ENCODE results near the gene DZIP1L.

GRCh38 chr3:138059261-138059660 lies 56.1 kb downstream of the DZIP1L start:
- TF ChIP-seq EZH2 (IDR thresholded peaks at IDR 0.05; ENCODE audit: borderline replicate concordance, low read depth, low read length, poor library complexity, severe bottlenecking) (no peak), CTCF (conservative IDR thresholded peaks at IDR 0.05; ENCODE audit: low read depth, low read length) (no peak)
